Activated naive CD4-positive, alpha-beta T cell treated with anti-CD3 and anti-CD28 coated beads, Interleukin-2, amount 50 U/mL, for 72 hours (primary cell): ENCODE measurements around the gene TRIM71. TPM values are rescaled to one million over a fixed set of nuclear protein-coding genes. Genes with fewer than 3 reads are reported as not detected.

Experiments
- ATAC-seq, 2 donors: fragments of 150-1000 bp; cut with Tn5 transposase; 2 replicates each; pipeline ENCODE4 v1.10.0; 2021; ENCODE audit warnings: mild to moderate bottlenecking in 2 of 2, moderate library complexity in 2 of 2
- DNase-seq, 2 donors: peaks; one replicate each; pipeline ENCODE4 v3.0.0; 2021 to 2022; ENCODE audit warnings: low spot score in 2 of 2
- H3K27ac Mint-ChIP-seq, 2 donors: one replicate each; pipeline ENCODE4 v1.8.0; 2022; ENCODE audit warnings: mild to moderate bottlenecking in 2 of 2, mixed read lengths in 2 of 2
- H3K36me3 Mint-ChIP-seq, 2 donors: one replicate each; pipeline ENCODE4 v1.8.0; 2022; ENCODE audit warnings: mixed read lengths in 2 of 2
- H3K9me3 Mint-ChIP-seq, 2 donors: one replicate each; pipeline ENCODE4 v1.8.0; 2022; ENCODE audit warnings: mixed read lengths in 2 of 2
- total RNA-seq, 2 donors: library from RNA; stranded (reverse); gene quantifications; one replicate each; pipeline ENCODE4 v1.2.3, GENCODE V29; 2022

The TRIM71 gene
- total RNA-seq, 2 donors from 2014 or later = 0.02 to 0.08 TPM

DNA sequence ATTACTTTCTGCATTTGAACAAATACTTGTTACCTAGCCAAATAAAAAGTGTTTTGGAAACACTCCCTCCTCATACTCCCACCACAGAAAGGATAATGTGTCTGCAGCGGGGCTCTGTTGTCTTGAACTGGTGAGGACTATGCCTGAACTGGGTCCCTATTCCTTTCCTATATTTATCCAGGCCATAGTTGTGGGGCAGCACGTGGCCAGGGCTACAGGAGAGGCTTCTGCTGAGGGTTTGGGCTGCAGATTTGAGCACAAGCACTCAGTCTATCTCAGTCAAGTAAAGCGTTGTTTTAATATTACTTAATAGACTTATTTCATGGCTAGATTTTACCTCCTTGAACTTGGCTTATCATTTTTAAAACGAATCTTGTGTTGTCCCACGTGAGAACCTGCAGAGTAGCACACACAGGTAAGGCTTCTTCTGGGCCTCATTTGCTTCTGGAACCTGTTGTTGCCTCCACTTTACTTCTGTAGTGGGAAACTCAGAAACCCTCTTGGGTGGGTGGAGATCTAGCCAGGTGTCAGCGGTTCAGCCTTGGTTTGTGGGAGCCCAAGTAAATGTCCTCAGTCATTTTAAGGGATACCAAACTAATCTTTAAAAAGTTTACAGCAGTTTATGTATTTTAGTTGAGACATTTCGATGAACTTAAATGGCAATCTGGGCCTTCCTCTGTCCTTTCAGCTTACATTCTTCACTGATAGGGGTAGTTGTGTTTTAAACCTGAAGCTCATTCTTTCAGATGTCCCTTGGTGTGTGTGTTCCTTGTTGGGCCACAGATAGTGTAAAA is 51.1 kb downstream of the TRIM71 start:
- no peak for ATAC-seq

DNA sequence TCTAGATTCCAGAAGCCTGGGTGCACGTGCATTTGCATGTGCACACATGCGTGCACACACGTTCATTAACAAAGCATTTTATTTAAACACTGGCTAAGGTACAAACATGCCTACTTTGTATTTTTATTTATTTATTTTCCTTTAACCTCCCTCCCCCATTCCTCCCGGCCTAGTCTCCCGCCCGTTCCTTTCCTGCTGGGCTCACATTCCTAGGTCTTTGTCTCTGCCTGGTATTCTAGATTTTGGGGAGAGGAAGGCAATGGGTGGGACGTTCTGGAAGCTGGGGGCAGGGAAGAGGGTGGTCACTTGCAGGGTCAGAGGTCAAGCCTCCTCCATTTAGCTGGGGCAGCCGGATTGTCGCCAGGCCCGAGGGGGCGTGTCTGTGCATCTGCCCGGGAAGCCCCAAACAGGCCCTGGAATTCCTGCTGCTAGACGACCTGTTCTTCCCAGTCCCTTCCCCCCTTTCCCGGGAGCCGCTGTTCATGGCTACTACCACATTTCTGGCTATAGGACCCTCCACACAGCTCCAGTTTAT is 51.8 kb downstream of the TRIM71 start:
- ATAC-seq (no peak), DNase-seq (no peak)
- no peaks in the 10 kb centered on the region for H3K36me3 Mint-ChIP-seq
- H3K9me3 Mint-ChIP-seq = no peaks in the 10 kb centered on the region
- no peak overlapping the region for H3K27ac Mint-ChIP-seq

More for the DNA sequence above, 51.1 kb downstream of the TRIM71 start:
- Mint-ChIP-seq H3K36me3 (no peaks in the 10 kb centered on the region), H3K9me3 (no peaks in the 10 kb centered on the region), H3K27ac (no peak overlapping the region)
- no peak for DNase-seq

DNA sequence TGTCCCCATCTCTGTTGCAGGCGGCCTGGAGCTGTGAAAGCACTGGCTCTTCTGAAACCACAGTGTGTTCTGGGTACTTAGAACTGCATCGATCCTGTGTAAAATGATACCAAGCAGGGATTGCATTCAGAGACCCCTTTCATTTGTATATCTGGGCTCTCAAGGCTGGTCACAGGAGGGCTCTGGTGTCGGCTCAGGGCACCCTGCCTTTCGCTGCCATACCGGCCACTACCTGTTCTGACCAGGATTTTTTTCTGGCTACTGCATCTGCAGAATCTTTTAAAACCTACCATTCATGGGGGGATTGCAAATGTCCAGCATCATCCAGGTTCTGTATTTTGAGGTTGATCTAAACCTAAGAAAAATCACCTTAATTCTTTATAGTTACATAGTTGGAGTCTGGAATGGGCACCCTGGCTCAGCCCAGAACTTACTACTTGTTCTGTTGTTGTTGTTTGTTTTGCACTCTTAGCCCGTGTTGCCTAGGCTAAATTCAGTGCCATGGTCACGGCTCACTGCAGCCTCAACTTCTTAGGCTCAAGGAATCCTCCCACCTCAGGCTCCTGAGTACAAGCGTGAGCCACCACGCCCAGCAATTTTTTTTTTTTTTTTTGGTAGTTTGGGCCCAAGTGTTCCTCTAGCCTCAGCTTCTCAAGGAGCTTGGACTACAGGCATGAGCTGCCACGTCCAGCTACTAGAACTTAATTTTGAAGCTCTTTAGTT is 52.7 kb downstream of the TRIM71 start:
- Mint-ChIP-seq H3K27ac (no peak overlapping the region), H3K9me3 (no peaks in the 10 kb centered on the region), H3K36me3 (no peaks in the 10 kb centered on the region)
- DNase-seq (no peak), ATAC-seq (no peak)

DNA sequence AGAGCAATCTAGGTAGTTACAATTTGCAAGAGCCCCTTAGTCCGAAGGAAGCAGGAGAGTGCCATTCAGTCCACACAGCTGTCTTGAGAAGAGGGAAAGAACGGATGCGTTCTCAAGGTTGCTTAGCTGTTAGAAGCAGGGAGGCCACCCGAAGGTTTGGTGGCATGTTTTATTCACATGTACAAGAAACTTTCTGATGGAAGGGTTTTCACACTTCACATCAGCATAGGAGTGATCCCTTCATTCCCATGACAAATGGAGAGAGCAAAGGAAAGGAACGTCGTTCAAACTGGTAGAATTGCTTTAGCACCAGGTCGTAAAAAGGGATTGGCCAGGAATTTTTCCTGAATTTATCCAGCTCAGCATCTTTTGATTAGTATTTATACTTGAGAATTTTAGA is 53.5 kb downstream of the TRIM71 start:
- Mint-ChIP-seq H3K27ac (no peak overlapping the region), H3K9me3 (no peaks in the 10 kb centered on the region), H3K36me3 (no peaks in the 10 kb centered on the region)
- no peak for ATAC-seq
- no peak for DNase-seq

DNA sequence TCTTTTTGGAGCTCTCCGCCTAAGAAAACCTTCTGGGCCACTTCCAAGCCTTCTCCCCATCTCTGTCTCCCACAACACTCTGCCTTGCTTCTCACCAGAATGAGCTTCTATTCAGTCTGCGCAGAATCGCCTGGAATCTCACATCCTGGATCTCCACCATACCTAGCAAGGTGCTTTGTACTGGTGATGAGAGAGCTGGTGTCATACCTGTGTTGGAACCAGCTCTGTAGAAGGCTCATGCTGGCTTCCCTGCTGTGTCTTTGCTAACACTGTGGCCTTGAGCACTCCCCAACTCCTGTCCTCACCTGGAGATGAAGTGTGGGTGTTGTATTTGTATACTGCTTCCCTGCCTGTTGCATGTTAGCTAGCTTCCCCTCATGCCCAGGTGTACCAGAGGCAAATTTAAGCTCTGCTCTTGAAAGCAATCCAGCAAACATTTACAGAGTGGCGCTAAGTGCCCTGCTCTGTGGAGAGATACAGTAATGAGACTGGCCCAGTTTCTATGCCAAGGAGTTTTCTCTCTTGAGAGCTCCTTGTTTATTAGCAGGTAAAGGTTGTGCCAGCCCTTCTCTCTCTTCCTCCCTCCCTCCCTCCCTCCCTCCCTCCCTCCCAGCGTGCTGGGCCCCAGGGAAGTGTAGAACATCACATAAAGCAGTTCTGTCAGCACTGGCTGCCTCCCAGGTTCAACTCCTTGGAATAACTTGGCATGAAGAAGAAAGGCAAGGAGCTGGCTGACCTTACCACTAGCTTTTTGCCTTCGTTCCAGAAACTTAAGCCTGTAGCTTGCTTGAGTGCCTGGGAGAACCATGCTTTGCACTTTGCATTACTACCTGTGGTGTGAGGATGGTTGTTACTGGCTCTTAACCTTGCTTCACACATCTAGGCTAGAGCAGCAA is 54.9 kb downstream of the TRIM71 start:
- ATAC-seq = no peak
- H3K36me3 Mint-ChIP-seq = no peaks in the 10 kb centered on the region
- no peaks in the 10 kb centered on the region for H3K9me3 Mint-ChIP-seq
- H3K27ac Mint-ChIP-seq = no peak overlapping the region
- DNase-seq = no peak

DNA sequence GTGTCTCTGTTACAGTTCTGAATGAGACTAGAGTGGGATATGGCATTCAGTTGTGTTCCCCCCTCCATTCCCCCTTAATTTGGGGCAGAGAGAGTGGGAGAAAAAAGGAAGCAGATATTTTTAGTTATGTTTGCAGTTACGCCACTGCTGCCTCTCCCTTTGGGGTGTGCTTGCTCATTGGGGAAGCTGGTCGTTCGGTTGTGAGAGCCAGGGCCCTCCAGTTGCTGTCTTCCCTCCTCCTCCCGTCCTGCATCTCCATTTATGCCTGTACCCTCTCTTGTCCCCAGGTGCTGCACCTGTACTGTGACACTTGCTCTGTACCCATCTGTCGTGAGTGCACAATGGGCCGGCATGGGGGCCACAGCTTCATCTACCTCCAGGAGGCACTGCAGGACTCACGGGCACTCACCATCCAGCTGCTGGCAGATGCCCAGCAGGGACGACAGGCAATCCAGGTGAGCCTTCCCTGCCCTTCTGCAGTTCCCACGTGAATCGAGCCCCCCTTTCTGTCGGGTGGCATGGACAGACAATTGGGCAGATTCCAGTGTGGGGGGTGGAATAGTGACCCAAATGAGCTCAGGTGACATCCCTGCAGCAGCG is 55.8 kb downstream of the TRIM71 start:
- no peaks in the 10 kb centered on the region for H3K36me3 Mint-ChIP-seq
- H3K27ac Mint-ChIP-seq = no peak overlapping the region
- ATAC-seq = no peak

DNA sequence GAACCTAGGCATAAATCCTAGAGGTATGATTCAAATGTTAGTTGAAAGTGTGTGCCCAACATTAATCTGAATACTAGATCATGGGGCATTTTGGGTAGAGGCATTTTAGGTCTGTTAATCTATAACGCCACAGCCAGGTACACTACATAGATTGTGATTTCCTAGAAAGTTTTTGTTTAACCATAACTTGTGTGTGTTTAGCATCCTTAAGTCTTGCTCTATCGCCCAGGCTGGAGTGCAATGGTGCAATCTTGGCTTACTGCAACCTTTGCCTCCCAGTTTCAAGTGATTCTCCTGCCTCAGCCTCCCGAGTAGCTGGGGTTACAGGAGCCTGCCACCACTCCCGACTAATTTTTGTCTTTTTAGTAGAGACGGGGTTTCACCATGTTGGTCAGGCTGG is 59.1 kb downstream of the TRIM71 start:
- ATAC-seq = no peak
- H3K27ac Mint-ChIP-seq = no peak overlapping the region
- DNase-seq = no peak
- no peaks in the 10 kb centered on the region for H3K36me3 Mint-ChIP-seq
- peaks cover 0 to 4% of the 10 kb centered on the region in 2 donors for H3K9me3 Mint-ChIP-seq

More for the DNA sequence above, 55.8 kb downstream of the TRIM71 start:
- no peak for DNase-seq
- H3K9me3 Mint-ChIP-seq = no peaks in the 10 kb centered on the region

DNA sequence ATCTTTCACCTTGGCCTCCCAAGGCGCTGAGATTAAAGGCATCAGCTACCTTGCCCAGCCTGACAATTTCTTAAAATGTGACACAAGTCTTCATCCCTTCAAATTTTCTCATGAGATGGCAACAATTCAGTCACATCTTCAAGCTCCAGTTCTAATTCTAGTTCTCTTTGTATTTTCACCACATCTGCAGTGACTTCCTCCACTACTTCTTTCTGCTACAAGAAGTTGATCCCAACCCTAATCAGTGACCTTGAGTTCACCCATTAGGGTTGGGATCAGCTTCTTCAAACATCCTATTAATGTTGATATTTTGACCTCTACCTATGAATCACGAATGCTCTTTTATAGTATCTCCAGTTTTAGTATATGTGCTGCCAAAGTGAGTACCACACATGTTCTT is 59.8 kb downstream of the TRIM71 start:
- no peak overlapping the region for H3K27ac Mint-ChIP-seq
- DNase-seq = no peak
- no peak for ATAC-seq
- H3K36me3 Mint-ChIP-seq = no peaks in the 10 kb centered on the region
- peaks cover 0 to 4% of the 10 kb centered on the region in 2 donors for H3K9me3 Mint-ChIP-seq

DNA sequence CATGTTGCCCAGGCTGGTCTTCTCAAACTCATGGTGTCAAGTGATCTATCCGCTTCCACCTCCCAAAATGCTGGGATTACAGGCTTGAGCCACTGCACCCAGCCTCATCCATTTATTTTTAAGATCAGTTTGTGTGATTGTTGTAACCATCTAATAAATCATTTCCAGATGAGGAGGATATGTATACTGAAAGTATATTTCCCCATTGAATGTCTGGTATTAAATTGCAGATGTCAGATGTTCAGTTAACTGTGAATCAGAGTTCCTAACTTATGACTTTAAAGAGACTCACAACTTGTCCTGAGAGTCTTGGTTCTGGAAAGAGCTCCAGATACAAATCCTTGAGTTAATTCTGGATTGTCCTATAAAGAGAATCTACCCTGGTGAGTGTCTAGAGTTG is 62.4 kb downstream of the TRIM71 start:
- ATAC-seq (no peak), DNase-seq (no peak)
- Mint-ChIP-seq H3K36me3 (no peaks in the 10 kb centered on the region), H3K27ac (peak overlapping the region in 1 of 2 donors; percentile 29), H3K9me3 (peaks cover 0 to 4% of the 10 kb centered on the region in 2 donors)

DNA sequence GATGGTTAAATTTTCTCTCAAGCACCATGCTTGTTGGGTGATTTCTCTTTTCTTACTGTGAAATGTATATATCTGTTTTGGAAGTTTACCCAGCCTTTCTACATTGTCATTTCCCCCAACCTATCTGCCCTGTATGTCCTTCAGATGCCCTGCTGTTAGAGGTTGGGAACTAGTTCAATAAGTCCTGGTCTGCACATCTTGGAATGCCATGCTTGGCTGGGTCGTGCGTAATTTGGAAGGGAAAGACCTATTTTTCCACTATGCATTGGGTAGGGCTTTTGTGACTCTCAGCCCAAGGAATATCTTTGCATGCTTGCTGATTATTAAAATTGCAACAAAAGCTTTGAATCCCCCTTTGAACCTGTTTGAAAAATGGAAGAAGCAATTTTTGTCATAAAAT is 63.8 kb downstream of the TRIM71 start:
- H3K27ac Mint-ChIP-seq = no peak overlapping the region
- no peak for DNase-seq
- ATAC-seq = no peak
- H3K9me3 Mint-ChIP-seq = peaks cover 0 to 4% of the 10 kb centered on the region in 2 donors
- H3K36me3 Mint-ChIP-seq = no peaks in the 10 kb centered on the region

DNA sequence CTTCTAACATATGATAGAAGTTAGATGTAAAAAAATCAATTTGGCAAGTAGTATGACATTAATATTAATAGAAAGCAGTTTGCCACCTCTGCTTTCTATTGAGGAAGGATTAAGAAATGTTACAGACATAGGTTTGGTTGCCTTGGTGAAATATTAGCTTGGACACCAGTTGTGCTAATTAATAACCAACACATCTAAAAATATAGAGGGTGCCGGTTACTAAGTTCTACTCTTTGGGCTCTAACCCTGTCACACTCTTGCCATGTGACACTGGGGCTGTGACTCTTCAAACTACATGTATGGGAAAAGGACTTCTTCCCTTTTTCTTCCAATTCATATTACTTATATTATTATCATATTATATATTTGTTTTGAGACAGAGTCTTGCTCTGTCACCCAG is 64.4 kb downstream of the TRIM71 start:
- no peaks in the 10 kb centered on the region for H3K36me3 Mint-ChIP-seq
- no peak overlapping the region for H3K27ac Mint-ChIP-seq
- ATAC-seq (no peak), DNase-seq (no peak)
- peaks cover 0 to 4% of the 10 kb centered on the region in 2 donors for H3K9me3 Mint-ChIP-seq

DNA sequence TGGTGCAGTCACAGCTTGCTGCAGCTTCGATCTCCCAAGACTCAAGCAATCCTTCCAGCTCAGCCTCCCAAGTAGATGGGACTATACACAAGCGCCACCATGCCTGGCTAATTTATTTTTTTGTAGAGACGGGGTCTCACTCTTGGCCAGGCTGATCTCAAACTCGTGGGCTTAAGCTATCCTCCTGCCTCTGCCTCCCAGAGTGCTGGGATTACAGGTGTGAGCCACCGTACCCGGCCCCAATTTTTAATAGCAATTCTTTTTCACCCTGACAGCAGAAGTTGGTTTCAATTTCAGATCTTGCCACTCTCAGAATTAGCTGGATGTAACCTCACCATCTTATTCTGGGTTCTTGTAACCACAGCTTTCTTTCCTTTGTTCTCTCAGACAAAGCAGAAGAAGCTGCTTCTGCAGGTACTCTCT is 64.8 kb downstream of the TRIM71 start:
- H3K27ac Mint-ChIP-seq = no peak overlapping the region
- no peaks in the 10 kb centered on the region for H3K36me3 Mint-ChIP-seq
- H3K9me3 Mint-ChIP-seq = peaks cover 0 to 4% of the 10 kb centered on the region in 2 donors
- ATAC-seq (peak; percentile 95 to 98), DNase-seq (peak in 1 of 2 donors; percentile 7)

DNA sequence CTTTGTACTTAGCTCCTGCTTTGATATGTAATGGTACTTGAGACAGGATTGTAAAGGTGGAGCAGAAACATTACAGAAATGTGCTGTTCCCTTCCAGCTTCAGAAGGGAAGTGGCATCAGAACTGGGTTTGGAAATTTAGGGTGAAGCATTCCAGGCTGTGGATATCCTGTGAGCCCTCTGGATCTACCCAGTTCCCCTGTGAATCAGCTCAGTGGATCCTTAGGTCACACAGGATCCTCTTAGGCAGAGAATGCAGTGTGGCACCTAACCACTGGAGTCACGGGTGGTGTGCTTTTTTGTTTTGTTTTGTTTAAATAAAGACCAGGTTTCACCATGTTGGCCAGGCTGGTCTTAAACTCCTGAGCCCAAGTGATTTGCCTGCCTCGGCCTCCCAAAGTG is 66.0 kb downstream of the TRIM71 start:
- DNase-seq = no peak
- Mint-ChIP-seq H3K9me3 (peaks cover 0 to 4% of the 10 kb centered on the region in 2 donors), H3K27ac (no peak overlapping the region), H3K36me3 (no peaks in the 10 kb centered on the region)
- ATAC-seq = no peak

DNA sequence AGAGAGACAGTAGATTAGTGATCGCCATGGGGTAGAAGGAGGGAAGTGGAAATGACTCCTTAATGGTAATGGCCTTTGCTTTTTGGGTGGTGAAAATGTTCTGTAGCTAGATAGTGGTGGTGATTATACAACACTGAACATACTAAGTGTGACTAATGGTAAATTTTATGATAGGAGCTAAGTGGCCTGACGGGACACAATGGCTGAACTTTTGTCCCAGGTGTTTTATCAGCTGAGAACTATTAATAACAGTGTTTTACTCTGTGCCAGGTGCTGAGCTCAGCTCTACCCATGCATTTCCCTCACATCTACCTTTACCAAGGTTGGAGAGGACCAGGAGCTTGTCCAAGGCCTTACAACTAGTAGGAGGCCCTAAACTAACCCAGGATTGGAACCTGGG is 66.8 kb downstream of the TRIM71 start:
- H3K27ac Mint-ChIP-seq = no peak overlapping the region
- peaks cover 0 to 4% of the 10 kb centered on the region in 2 donors for H3K9me3 Mint-ChIP-seq
- H3K36me3 Mint-ChIP-seq = no peaks in the 10 kb centered on the region
- ATAC-seq (no peak), DNase-seq (no peak)

DNA sequence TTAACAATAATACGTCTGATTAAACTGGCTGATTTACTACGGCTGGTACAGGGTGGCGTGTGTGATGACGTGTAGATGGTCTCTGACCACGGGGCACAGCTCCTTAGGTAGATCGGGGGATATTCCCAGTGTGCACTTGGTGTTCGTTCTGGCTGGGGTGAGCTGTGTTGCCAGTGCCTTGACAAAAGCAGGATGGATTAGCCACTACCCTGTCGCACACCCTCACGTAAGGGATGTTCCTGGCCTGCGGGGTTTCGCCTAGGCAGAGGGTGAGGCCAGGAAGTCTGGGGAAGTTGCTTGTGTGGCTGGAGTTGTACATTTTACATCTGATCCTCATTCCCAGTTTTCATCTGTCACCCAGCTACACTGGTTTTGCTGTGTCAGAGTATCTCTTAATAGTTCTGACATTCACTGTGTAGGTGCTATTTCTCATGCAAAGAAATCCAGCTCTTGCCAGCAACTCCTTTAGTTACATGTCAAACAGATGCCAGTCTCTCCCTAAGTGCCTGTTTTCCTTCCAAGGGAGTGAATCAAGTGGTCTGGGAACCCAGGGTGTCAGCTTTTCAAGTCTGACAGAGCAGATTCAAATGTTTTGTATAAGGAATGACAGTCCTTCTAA is 67.6 kb downstream of the TRIM71 start:
- Mint-ChIP-seq H3K27ac (no peak overlapping the region), H3K9me3 (peaks cover 0 to 4% of the 10 kb centered on the region in 2 donors), H3K36me3 (no peaks in the 10 kb centered on the region)
- DNase-seq (no peak), ATAC-seq (no peak)

DNA sequence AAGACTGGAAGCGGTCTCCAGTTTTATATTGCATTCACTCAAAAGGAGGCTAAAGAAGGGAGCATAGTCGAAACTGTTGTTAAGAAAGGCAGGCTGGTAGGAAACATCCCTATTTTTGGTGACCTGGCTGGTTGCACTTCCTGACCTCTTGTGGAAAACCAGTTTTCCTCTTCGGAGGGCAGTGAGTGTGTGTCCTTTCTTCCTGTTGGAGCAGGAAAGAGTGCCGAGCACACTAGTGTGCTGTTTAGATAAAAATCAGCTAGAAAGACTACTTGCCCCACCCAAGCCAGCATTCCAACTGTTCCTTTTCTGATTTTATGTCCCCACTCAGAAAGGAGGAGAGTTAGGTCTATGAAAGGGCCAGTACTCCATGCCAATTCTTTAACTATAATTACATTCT is 68.5 kb downstream of the TRIM71 start:
- peaks cover 0 to 4% of the 10 kb centered on the region in 2 donors for H3K9me3 Mint-ChIP-seq
- H3K36me3 Mint-ChIP-seq = no peaks in the 10 kb centered on the region
- ATAC-seq = no peak
- no peak overlapping the region for H3K27ac Mint-ChIP-seq
- no peak for DNase-seq
